HG03025 (cell line): ENCODE measurements around the gene RNF182.
"Not testable (repeated sequence)": the region's sequence is repeated elsewhere in the genome, so short reads cannot be mapped to it uniquely, and the experiment has no call there.

Experiments
- ATAC-seq: cut with Tn5 transposase; IDR thresholded peaks from one replicate; pipeline ENCODE4 v1.9.1; 2021; ENCODE audit warnings: mild to moderate bottlenecking, moderate library complexity; ENCODE audit not compliant: unreplicated experiment, low FRiP score

The RNF182 gene

GRCh38 chr6:13993416-13993815, 68.7 kb downstream of the RNF182 start:
- ATAC-seq = no peak

GRCh38 chr6:13998356-13998755, 73.6 kb downstream of the RNF182 start:
- no peak for ATAC-seq

GRCh38 chr6:14000901-14001300, 76.1 kb downstream of the RNF182 start:
- ATAC-seq = no peak

- no peak for ATAC-seq
Observed at GRCh38 chr6:14001329-14002012, 76.7 kb downstream of the RNF182 start.

- no peak for ATAC-seq
Observed at GRCh38 chr6:14002176-14002947, 77.6 kb downstream of the RNF182 start.

- no peak for ATAC-seq
Observed at GRCh38 chr6:14004258-14004657, 79.5 kb downstream of the RNF182 start.

- ATAC-seq = no peak
Observed at GRCh38 chr6:14008809-14009208, 84.1 kb downstream of the RNF182 start.

- no peak for ATAC-seq
Observed at GRCh38 chr6:14009431-14009830, 84.7 kb downstream of the RNF182 start.

GRCh38 chr6:14010275-14010674, 85.5 kb downstream of the RNF182 start:
- ATAC-seq = no peak

GRCh38 chr6:14012313-14013030, 87.7 kb downstream of the RNF182 start:
- no peak for ATAC-seq

GRCh38 chr6:14015964-14016363, 91.2 kb downstream of the RNF182 start:
- no peak for ATAC-seq

- ATAC-seq = no peak
Observed at GRCh38 chr6:14016432-14016831, 91.7 kb downstream of the RNF182 start.

GRCh38 chr6:14016935-14017625, 92.3 kb downstream of the RNF182 start:
- ATAC-seq = no peak

GRCh38 chr6:14017626-14018475, 93.1 kb downstream of the RNF182 start:
- no peak for ATAC-seq

- ATAC-seq = not testable (repeated sequence)
Observed at GRCh38 chr6:14018559-14018958, 93.8 kb downstream of the RNF182 start.

- no peak for ATAC-seq
Observed at GRCh38 chr6:14020551-14020950, 95.8 kb downstream of the RNF182 start.

- no peak for ATAC-seq
Observed at GRCh38 chr6:14021449-14021848, 96.7 kb downstream of the RNF182 start.

GRCh38 chr6:14022673-14023072, 97.9 kb downstream of the RNF182 start:
- no peak for ATAC-seq

- ATAC-seq = no peak
Observed at GRCh38 chr6:14023855-14024254, 99.1 kb downstream of the RNF182 start.

- ATAC-seq = no peak
Observed at GRCh38 chr6:14025160-14025559, 100.4 kb downstream of the RNF182 start.
